Measurements from ENCODE around the gene PRAMEF13. TPM values are rescaled to one million over a fixed set of nuclear protein-coding genes. Genes with fewer than 3 reads are reported as not detected.
"Not testable (repeated sequence)": the region's sequence is repeated elsewhere in the genome, so short reads cannot be mapped to it uniquely, and the experiment has no call there.

PRAMEF13 gene
- total RNA-seq, 1 experiment from 2014 or later = not detected

DNA sequence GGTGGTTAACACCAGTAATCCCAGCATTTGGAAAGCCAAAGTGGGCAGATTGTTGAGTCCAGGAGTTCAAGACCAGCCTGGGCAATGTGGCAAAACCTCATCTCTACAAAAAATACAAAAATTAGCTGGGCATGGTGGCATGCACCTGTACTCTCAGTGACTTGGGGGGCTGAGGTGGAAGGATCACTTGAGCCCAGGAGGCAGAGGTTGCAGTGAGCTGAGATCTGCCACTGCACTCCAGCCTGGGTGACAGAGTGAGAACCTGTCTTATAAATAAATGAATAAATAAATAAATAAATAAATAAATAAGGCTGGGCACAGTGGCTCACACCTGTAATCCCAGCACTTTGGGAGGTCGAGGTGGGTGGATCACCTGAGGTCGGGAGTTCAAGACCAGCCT lies 30.8 kb upstream of the PRAMEF13 start:
- not testable (repeated sequence) for H3K9ac ChIP-seq (ENCODE audit: low read length); H3K9me2 ChIP-seq (replicated peaks; ENCODE audit: insufficient read depth, low read length); H3K27me3 ChIP-seq (ENCODE audit: low read length); H2AFZ ChIP-seq (ENCODE audit: low read length); H4K20me1 ChIP-seq (ENCODE audit: insufficient read depth, low read depth, low read length); H3K36me3 ChIP-seq (ENCODE audit: insufficient read depth, low read length); H3K9me3 ChIP-seq (ENCODE audit: low read length); H3K4me2 ChIP-seq (ENCODE audit: low read depth, low read length, poor library complexity, severe bottlenecking); H3K79me2 ChIP-seq (ENCODE audit: low read length); H3K27ac ChIP-seq (ENCODE audit: low read length); H3K4me3 ChIP-seq (ENCODE audit: low read length); H3K4me1 ChIP-seq (ENCODE audit: low read length); DNase-seq

GRCh38 chr1:13231061-13231750 lies 30.0 kb upstream of the PRAMEF13 start:
- not testable (repeated sequence) for H3K4me2 ChIP-seq (ENCODE audit: low read depth, low read length, poor library complexity, severe bottlenecking); H4K20me1 ChIP-seq (ENCODE audit: insufficient read depth, low read depth, low read length); H3K27me3 ChIP-seq (ENCODE audit: low read length); H2AFZ ChIP-seq (ENCODE audit: low read length); H3K4me3 ChIP-seq (ENCODE audit: low read length); DNase-seq; H3K36me3 ChIP-seq (ENCODE audit: insufficient read depth, low read length); H3K4me1 ChIP-seq (ENCODE audit: low read length); H3K9me2 ChIP-seq (replicated peaks; ENCODE audit: insufficient read depth, low read length); H3K9ac ChIP-seq (ENCODE audit: low read length); H3K27ac ChIP-seq (ENCODE audit: low read length); H3K9me3 ChIP-seq (ENCODE audit: low read length); H3K79me2 ChIP-seq (ENCODE audit: low read length)

DNA sequence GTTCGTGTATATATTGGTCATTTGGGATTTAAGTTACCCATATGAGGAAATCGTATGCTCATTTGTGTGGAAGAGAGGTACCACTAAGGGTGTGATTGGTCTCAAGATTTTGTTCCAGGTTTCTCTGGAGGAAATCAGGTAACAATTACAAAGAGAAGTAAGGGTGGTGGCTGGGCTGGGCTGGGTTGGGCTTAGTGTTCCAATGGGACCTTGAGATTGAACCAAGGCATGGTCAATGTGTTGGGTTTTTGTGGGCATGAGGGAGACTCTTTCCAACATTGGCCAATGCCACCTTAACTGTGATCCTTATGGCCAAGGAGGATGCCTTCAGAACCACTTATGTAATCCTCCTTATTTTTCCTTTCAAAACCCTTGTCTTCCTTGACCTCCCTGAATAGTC lies 29.4 kb upstream of the PRAMEF13 start:
- H3K4me2 ChIP-seq (ENCODE audit: low read depth, low read length, poor library complexity, severe bottlenecking); DNase-seq; H3K27ac ChIP-seq (ENCODE audit: low read length); H3K9me3 ChIP-seq (ENCODE audit: low read length); H3K4me3 ChIP-seq (ENCODE audit: low read length); H3K9me2 ChIP-seq (replicated peaks; ENCODE audit: insufficient read depth, low read length); H3K79me2 ChIP-seq (ENCODE audit: low read length); H3K9ac ChIP-seq (ENCODE audit: low read length); H3K27me3 ChIP-seq (ENCODE audit: low read length); H3K4me1 ChIP-seq (ENCODE audit: low read length); H2AFZ ChIP-seq (ENCODE audit: low read length); H3K36me3 ChIP-seq (ENCODE audit: insufficient read depth, low read length); H4K20me1 ChIP-seq (ENCODE audit: insufficient read depth, low read depth, low read length): not testable (repeated sequence)

DNA sequence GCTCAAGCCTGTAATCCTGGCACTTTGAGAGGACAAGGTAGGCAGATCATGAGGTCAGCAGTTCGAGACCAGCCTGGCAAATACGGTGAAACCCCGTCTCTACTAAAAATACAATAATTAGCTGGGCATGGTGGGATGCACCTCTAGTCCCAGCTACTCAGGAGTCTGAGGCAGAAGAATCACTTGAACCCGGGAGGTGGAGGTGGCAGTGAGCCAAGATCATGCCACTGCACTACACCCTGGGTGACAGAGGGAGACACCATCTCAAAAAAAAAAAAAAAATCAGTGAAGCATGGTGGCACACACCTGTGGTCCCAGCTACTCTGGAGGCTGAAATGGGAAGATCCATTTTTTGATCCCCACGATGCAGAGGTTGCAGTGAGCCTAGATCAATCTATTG lies 28.9 kb upstream of the PRAMEF13 start:
- H4K20me1 ChIP-seq (ENCODE audit: insufficient read depth, low read depth, low read length); H3K36me3 ChIP-seq (ENCODE audit: insufficient read depth, low read length); H3K27ac ChIP-seq (ENCODE audit: low read length); H3K79me2 ChIP-seq (ENCODE audit: low read length); H3K4me1 ChIP-seq (ENCODE audit: low read length); H2AFZ ChIP-seq (ENCODE audit: low read length); H3K4me3 ChIP-seq (ENCODE audit: low read length); H3K9me3 ChIP-seq (ENCODE audit: low read length); H3K27me3 ChIP-seq (ENCODE audit: low read length); DNase-seq; H3K4me2 ChIP-seq (ENCODE audit: low read depth, low read length, poor library complexity, severe bottlenecking); H3K9ac ChIP-seq (ENCODE audit: low read length); H3K9me2 ChIP-seq (replicated peaks; ENCODE audit: insufficient read depth, low read length): not testable (repeated sequence)

- no peak overlapping the region for H3K4me3 ChIP-seq (ENCODE audit: low read length)
- no peak overlapping the region for H3K9ac ChIP-seq (ENCODE audit: low read length)
- no peak overlapping the region for H2AFZ ChIP-seq (ENCODE audit: low read length)
- no peaks in the 10 kb centered on the region for H3K79me2 ChIP-seq (ENCODE audit: low read length)
- H3K4me1 ChIP-seq (ENCODE audit: low read length) = no peaks in the 10 kb centered on the region
- no peak overlapping the region for H3K4me2 ChIP-seq (ENCODE audit: low read depth, low read length, poor library complexity, severe bottlenecking)
- DNase-seq = peak; percentile 82
- no peaks in the 10 kb centered on the region for H3K36me3 ChIP-seq (ENCODE audit: insufficient read depth, low read length)
- H3K9me3 ChIP-seq (ENCODE audit: low read length) = no peaks in the 10 kb centered on the region
- H3K27me3 ChIP-seq (ENCODE audit: low read length) = no peaks in the 10 kb centered on the region
- no peaks in the 10 kb centered on the region for H3K9me2 ChIP-seq (replicated peaks; ENCODE audit: insufficient read depth, low read length)
- H3K27ac ChIP-seq (ENCODE audit: low read length) = no peak overlapping the region
- no peaks in the 10 kb centered on the region for H4K20me1 ChIP-seq (ENCODE audit: insufficient read depth, low read depth, low read length)
Observed at GRCh38 chr1:13228343-13228781, 27.2 kb upstream of the PRAMEF13 start.

- not testable (repeated sequence) for H3K4me1 ChIP-seq (ENCODE audit: low read length); H3K9me2 ChIP-seq (replicated peaks; ENCODE audit: insufficient read depth, low read length); H3K36me3 ChIP-seq (ENCODE audit: insufficient read depth, low read length); H4K20me1 ChIP-seq (ENCODE audit: insufficient read depth, low read depth, low read length); H3K27me3 ChIP-seq (ENCODE audit: low read length); H3K4me3 ChIP-seq (ENCODE audit: low read length); H3K9me3 ChIP-seq (ENCODE audit: low read length); H2AFZ ChIP-seq (ENCODE audit: low read length); H3K79me2 ChIP-seq (ENCODE audit: low read length); H3K4me2 ChIP-seq (ENCODE audit: low read depth, low read length, poor library complexity, severe bottlenecking); H3K27ac ChIP-seq (ENCODE audit: low read length); H3K9ac ChIP-seq (ENCODE audit: low read length); DNase-seq
Observed at GRCh38 chr1:13227271-13228055, 26.3 kb upstream of the PRAMEF13 start.

DNA sequence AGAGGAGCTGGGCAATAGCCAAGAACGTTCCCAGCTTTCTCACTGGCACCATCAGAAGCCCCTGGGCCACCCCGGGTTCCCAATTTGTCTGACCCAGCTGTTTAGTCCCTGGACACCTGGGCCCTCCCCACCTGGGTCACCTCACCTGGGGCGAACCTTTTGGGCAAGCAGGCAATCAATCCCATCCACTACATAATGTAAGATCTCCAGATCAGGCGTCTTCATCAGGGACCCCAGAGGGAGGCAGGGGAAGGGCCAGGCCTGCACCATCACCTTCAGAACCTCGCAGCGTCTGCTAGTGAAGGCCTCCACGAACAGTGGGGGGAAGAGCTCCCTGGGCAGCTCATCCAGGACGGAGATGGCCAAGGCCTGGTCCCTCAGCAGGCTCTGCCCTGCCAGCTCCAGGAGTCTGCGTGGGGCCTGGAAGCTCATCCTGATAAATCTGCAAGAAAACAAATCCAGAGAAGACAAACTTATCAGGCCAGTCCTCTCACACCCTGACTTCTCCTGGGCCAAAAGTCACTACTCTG lies 24.5 kb upstream of the PRAMEF13 start, which contains the start of gene PRAMEF18:
TSS of gene PRAMEF18 (minus strand) at position 480 of the 530 bp plus-strand sequence. CDS start at position 432, 48 bp downstream.
- not testable (repeated sequence) for H3K36me3 ChIP-seq (ENCODE audit: insufficient read depth, low read length); DNase-seq; H3K27me3 ChIP-seq (ENCODE audit: low read length); H3K27ac ChIP-seq (ENCODE audit: low read length); H3K4me3 ChIP-seq (ENCODE audit: low read length); H3K9me3 ChIP-seq (ENCODE audit: low read length); H3K9ac ChIP-seq (ENCODE audit: low read length); H3K79me2 ChIP-seq (ENCODE audit: low read length); H2AFZ ChIP-seq (ENCODE audit: low read length); H3K4me1 ChIP-seq (ENCODE audit: low read length); H3K9me2 ChIP-seq (replicated peaks; ENCODE audit: insufficient read depth, low read length); H3K4me2 ChIP-seq (ENCODE audit: low read depth, low read length, poor library complexity, severe bottlenecking); H4K20me1 ChIP-seq (ENCODE audit: insufficient read depth, low read depth, low read length)

- Histone ChIP-seq H3K4me2 (ENCODE audit: low read depth, low read length, poor library complexity, severe bottlenecking) (no peak overlapping the region), H3K4me1 (ENCODE audit: low read length) (no peaks in the 10 kb centered on the region), H3K9me3 (ENCODE audit: low read length) (no peaks in the 10 kb centered on the region), H3K27me3 (ENCODE audit: low read length) (no peaks in the 10 kb centered on the region), H3K27ac (ENCODE audit: low read length) (no peak overlapping the region), H4K20me1 (ENCODE audit: insufficient read depth, low read depth, low read length) (no peaks in the 10 kb centered on the region), H3K9ac (ENCODE audit: low read length) (no peak overlapping the region), H3K9me2 (replicated peaks; ENCODE audit: insufficient read depth, low read length) (no peaks in the 10 kb centered on the region), H3K36me3 (ENCODE audit: insufficient read depth, low read length) (no peaks in the 10 kb centered on the region), H3K4me3 (ENCODE audit: low read length) (no peak overlapping the region), H2AFZ (ENCODE audit: low read length) (no peak overlapping the region), H3K79me2 (ENCODE audit: low read length) (no peaks in the 10 kb centered on the region)
- DNase-seq = no peak
Observed at GRCh38 chr1:13224480-13225060, 23.4 kb upstream of the PRAMEF13 start.

All from Karpas-422 (cell line).